Measurements from ENCODE around the gene MGRN1. TPM values are rescaled to one million over a fixed set of nuclear protein-coding genes. Genes with fewer than 3 reads are reported as not detected.
A peak's percentile ranks its signal among the peaks of the same experiment; 100 is the strongest.

MGRN1 gene
- total RNA-seq, 1 donor, result 34.3 TPM

DNA sequence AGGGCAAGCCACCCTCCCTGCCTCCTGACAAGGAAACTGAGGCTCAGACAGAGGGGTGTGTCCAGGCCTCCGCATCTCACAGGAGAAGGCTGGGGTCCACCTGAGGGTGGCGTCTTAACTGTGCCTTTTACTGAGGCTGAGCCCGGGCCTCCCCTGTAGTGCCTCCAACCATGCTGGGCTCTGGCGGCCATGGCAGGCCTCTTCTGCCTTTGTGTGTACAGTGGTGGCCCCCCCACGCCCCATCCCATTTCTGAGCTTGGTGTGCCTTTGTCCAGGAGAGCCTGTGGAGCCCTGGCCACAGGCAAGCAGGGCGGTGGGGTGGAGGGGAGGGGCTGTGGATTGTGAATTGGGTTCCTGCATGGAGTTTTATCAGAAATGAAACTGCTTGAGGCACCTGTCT lies 31.2 kb downstream of the MGRN1 start:
- TF ChIP-seq CTCF (IDR thresholded peaks at IDR 0.05; ENCODE audit: insufficient read depth, low read length), result no peak
- H3K4me3 ChIP-seq (ENCODE audit: low read depth, low read length), result no peak overlapping the region
- no peak for DNase-seq (ENCODE audit: low read depth)

GRCh38 chr16:4656221-4656620 lies 31.6 kb downstream of the MGRN1 start:
- DNase-seq (ENCODE audit: low read depth), result no peak
- H3K4me3 ChIP-seq (ENCODE audit: low read depth, low read length), result no peak overlapping the region
- TF ChIP-seq CTCF (IDR thresholded peaks at IDR 0.05; ENCODE audit: insufficient read depth, low read length), result no peak

DNA sequence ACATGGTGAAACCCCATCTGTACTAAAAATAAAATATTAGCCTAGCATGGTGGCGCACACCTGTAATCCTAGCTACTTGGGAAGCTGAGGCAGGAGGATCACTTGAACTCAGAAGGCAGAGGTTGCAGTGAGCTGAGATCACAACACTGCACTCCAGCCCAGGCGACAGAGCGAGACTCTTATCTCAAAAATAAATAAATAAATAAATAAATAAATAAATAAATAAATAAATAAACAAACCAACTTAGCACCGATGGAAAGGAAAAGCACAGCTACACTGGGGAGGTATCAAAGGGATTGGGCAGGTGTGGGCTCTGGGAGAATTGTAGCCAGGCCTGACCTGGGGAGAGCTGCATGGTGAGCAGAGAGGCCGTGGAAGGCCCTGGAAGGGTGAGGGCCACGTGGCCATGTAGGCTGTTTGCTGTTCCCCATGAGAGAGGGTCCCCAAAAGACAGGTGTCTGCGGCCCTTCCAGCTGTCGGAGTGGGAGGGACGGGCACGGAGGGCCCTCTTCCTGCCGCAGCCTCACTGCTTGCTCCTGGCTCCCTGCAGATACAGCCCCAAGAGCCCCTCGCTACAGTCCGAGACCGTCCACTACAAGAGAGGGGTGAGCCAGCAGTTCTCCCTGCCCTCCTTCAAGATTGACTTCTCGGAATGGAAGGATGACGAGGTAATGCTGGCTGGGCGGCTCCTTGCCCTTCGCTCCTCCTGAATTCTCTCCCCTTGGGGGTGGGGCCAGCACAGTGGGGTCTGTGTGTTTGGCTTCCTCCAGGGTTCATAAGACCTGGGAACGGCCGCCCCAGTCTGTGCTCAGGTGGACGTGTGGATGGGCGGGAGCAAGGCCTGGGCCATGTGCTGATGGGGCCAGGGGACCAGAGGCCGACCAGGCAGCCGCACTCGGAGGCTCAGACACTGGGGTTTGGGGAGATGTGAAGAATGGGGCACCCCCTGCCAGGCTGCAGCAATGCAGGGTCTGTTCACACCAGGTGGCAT lies 32.4 kb downstream of the MGRN1 start:
- no peak for DNase-seq (ENCODE audit: low read depth)
- no peak overlapping the region for H3K4me3 ChIP-seq (ENCODE audit: low read depth, low read length)
- TF ChIP-seq CTCF (IDR thresholded peaks at IDR 0.05; ENCODE audit: insufficient read depth, low read length), result no peak

GRCh38 chr16:4659363-4660353 lies 35.0 kb downstream of the MGRN1 start:
- peak; percentile 7 for DNase-seq (ENCODE audit: low read depth)
- no peak for TF ChIP-seq CTCF (IDR thresholded peaks at IDR 0.05; ENCODE audit: insufficient read depth, low read length)
- no peak overlapping the region for H3K4me3 ChIP-seq (ENCODE audit: low read depth, low read length)

GRCh38 chr16:4660454-4661007 lies 35.9 kb downstream of the MGRN1 start:
- no peak overlapping the region for H3K4me3 ChIP-seq (ENCODE audit: low read depth, low read length)
- peak; percentile 25 for DNase-seq (ENCODE audit: low read depth)
- TF ChIP-seq CTCF (IDR thresholded peaks at IDR 0.05; ENCODE audit: insufficient read depth, low read length), result no peak

DNA sequence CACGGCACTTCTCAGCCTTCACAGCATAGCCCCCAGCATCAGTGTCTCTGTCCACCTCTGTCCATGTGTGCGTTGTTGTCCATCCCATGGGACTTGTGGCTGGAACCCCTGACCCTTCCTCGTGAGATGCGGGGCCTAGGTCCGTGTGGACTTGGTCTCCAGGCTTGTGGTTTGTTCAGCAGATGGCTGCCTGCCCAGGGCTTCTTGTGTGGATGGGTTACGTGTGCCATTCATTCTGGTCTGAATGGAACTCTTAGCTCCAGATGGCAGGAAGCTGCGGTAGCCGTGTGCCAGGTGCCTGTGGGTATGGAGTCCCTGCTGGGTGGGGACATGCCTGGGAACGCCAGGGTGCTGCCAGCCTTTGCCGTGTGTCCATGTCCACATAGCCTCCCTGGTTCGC lies 37.0 kb downstream of the MGRN1 start:
- TF ChIP-seq CTCF (IDR thresholded peaks at IDR 0.05; ENCODE audit: insufficient read depth, low read length), result no peak
- H3K4me3 ChIP-seq (ENCODE audit: low read depth, low read length), result no peak overlapping the region
- no peak for DNase-seq (ENCODE audit: low read depth)

Measured in fibroblast of the aortic adventitia (primary cell).